ENCODE data around the gene ZBTB18.
"Not testable (repeated sequence)": the region's sequence is repeated elsewhere in the genome, so short reads cannot be mapped to it uniquely, and the experiment has no call there.

The ZBTB18 gene

DNA sequence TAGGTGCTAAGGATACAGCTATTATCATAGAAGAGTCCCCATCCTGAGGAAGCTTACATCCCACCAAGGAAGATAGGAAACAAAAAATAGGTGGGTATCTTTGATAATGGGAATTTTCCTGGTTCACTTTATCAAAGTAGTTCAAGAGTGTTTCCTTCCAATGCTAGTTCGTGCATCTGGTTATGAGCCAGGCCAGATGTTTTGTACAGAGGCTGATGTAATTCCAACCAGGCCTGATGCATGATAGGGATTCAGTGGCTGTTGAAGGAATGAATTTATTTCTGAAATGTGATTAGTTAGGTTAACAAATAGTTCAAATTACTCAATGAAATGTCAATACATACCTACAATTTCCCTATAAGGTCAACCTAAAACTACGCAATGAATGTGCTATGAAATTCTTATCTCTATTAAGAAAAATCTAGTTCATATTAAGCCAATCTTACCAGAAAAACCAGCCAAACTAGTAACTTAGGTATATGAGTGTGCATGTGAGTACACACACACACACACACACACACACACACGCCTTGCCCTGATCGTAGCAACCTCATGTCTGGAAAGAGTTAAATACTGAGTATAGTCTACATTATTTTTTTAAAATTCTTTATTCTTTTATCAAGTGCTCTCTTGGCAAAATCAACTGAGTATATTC, 9.5 kb upstream of the ZBTB18 start:
- DNase-seq (ENCODE audit: low read depth in 1 of 2, low spot score in 1 of 2): no peak

DNA sequence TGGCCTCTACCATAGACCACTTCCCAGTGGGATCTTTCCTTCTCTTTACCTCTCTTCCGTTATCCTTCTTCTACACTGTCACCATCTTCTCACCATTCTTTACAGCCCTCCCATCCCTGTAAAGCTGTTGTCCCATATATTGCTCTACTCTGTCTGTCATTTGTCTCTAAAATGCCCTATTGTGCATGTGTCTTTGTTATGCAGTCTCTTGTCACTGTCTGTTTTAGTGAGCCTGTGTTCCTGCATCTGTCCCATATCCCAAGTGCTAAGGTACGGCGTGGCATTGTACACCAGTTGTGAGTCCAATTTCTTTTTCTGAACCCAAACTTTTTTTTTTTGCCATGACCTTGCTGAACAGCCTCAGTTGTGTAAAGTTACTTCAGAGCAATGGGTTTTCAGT, 8.8 kb upstream of the ZBTB18 start:
- no peak for DNase-seq (ENCODE audit: low read depth in 1 of 2, low spot score in 1 of 2)

DNA sequence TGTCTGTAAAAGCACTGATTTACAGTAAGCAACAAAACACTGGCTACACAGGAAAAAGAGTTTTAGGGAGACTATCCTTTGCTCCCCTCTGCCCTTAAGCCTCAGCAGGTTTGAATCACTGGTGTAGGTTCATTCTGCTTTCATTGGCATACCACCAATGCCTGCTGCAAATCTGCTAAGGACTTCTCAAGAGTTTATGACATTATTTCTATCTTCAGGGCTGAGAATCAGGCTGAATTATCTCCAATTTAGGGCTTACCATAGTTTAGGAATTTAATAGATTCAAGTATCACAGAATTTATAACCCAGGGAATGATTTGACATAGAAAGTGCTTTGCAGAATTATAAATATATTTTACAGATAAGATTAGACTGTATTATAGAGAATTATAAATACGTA, 6.7 kb upstream of the ZBTB18 start:
- DNase-seq (ENCODE audit: low read depth in 1 of 2, low spot score in 1 of 2): no peak

DNA sequence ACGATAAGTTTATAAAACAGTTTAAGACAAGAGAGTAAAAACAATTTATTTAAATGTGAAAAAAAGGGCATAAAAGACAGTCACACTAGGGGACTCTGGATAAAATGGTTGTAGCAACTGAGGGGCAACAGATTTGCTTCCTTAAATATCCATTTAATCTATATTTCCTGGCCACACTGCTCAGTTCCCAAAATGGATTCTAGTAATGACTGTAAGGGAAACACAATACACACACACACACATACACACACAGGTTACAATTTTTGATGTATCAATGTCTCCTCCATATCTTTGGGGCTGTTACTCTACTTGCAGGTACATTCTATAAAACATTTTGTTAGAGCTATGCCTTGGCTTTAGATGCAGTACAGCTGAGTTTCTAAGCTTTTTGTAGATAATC, 4.8 kb upstream of the ZBTB18 start:
- DNase-seq (ENCODE audit: low read depth in 1 of 2, low spot score in 1 of 2): not testable (repeated sequence)

DNA sequence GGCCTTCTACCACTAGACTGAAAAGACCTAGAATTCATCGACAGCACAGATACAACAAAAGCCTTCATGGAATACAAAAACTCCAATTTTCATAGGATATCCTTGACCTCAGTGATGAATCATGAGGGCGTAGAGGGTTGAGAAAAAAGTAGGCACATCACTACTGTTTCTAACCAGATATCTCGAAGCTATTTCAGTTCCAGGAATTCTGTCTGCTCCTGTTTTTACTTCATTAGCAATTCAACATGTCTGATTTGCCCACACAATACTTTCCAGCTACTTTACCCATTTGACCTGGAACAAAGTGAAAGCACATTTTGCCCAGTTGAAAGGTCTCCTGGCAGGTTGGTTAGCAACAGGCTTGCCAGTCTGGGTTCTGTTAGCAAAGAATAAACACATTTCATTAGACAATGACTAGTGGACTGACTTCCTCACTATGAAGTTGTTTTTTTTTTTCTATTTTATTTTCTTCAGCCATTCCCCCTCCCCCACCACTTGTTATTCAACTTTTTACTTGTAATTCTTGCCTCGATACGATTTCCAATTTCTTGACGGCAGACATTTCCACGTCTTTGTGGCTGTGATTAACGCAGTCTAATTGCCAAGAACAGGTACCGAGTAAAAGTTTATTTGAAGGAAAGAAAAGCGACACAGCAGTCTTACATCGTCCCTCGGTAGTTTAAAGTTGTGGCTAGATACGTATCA, 4.0 kb upstream of the ZBTB18 start:
- no peak for DNase-seq (ENCODE audit: low read depth in 1 of 2, low spot score in 1 of 2)

DNA sequence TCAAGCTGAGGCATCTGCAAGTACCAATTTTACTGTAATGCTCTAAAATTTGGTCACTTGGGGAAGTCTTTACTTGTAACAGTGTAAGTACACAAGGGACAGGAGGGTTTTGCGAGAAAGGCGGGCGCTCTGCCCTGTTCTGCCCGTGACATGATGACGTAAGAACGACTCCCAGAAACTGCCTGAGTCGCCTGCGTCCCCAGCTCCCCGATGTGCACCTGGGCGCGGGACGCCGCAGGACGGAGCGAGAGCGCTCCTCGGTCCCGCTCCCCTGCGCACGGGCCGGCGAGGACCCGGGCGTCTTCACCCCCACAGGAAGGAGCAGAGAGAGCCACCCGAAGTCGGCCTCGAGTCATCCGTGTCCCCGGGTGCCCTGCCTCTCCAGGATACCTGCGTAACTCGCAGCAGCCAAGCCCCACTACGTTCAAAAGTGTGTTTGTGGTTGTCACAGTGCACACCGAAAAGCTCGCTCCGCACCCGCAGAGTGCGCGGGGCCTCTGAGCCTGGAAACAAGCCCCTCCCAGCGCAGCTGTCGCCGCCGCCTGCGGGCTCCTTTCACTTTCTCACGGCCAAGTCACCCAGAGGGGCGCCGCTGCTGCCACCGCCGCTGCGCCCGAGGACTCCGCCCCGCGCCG, 3.3 kb upstream of the ZBTB18 start:
- DNase-seq (ENCODE audit: low read depth in 1 of 2, low spot score in 1 of 2): no peak

DNA sequence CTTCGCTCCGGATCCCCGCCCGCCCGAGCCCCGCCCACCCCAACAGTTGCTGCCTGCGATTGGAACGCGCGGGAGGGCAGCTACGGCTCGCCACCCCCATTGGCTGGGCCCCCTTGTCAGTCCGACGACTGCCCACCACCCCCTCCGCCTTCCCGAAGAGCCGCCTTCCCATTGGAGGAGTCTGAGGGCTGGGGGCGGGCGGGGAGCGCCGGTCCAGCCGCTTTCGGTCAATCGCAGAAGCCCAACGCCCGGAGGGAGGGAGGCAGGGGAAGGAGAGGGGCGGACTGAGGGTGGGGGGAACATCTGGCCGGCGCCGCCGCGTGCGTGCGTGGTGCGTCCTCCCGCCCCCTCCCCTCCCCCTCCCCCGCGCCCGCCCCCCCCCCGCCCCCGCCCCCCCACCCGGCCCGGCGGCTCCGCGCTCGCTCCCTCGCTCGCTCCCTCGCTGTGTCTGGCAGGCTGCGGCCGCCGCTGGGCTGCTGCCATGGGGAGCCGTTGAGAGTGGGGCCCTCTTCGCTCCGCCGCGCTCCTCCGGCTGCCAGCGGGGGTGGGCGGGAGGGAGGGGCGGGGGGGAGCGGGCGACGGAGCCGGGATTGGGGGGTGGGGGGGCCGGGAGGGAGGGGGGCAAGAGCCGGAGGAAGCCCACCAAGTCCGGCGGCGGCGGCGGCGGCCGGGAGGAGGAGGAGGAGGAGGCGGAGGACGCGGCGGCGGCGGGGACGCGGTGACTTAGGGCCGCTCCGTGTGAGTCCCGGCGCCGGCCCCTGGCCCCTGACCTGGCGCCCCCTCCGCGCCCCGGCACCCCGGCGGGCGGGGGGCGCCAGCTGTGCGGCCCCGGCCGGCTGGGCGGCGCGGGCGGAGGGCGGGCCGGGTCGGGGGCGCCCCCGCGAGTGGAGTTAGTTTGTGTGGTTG, 2.6 kb upstream of the ZBTB18 start:
- peak; percentile 88 to 96 for DNase-seq (ENCODE audit: low read depth in 1 of 2, low spot score in 1 of 2)

DNA sequence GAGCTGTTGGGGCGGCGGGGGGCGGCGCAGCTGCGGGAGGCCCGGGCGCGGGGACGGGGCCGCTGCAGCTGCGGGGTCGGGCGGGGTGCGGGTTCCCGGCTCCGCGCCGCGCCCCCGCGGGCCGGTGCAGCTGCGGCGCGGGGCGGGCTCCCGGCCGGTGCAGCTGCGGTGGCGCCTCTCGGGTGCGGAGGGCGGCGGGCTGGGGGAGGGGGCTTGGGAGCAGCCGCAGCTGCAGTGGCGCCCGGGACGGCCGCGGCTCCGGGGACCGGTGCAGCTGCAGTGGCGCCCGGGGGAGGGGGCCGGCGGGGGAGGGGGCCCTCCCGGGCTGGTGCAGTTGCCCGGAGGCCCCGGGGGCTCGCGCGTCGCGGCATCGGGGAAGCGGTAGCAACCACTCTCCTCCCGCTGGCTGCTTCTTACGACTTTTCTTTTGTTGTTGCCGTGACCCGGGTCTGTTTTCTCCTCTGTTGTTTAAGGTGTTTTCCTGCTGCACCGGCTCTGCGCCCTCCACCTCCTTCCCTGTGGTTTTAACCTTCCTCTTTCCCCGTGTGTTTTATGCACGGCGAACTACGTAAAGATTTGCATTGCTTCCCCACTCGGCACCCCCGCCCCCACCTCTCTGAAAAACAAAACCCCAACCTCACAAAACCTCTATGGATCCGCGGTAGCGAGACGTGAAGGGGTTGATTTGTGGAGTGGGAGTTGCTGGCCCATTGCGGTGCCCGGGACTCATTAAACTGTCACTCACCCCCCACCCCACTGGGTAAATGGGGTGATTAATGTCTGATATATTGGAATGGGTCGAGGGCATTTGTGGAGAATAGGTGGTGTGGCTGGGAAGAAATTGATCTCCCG, 1.7 kb upstream of the ZBTB18 start:
- peak in 1 of 2 donors; percentile 22 for DNase-seq (ENCODE audit: low read depth in 1 of 2, low spot score in 1 of 2)

DNA sequence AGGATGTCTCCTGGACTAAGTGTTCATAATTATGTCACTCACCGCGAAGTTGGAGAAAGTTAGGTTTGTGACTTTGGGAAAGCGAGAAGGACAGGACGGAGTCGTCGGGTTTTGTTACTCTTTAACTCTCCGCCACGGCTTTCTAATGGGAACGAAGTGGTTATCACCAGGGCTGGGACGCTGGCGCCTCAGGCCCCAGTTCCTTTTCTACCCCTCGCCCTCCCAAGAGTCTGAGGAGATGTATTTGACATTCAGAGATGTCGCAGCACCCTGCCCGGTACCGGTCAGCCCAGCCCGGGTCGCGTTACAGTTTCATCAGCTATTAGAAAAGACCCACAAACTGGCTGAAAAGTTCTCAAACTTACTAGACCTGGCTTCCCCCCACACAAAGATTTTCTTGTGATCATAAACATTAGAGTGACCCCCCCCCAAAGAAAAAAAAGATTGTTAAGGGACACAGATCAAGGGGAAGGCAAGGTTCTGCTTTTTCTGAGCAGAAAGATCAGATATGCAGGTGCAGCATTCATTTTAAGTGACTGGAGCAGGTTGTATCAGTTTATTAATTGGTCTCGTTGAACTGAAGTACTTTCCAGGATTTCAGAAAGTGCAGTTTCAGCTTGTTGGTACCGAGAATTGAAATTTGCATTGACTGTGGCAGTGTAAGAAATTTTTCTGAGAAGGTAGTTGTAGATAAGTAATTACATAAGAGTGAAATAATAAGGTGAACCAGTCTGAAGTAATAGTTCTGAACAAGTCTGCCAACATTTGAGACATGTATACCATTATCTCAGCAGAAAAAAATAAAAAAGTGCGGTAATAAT, 859 bp upstream of the ZBTB18 start:
- no peak for DNase-seq (ENCODE audit: low read depth in 1 of 2, low spot score in 1 of 2)

DNA sequence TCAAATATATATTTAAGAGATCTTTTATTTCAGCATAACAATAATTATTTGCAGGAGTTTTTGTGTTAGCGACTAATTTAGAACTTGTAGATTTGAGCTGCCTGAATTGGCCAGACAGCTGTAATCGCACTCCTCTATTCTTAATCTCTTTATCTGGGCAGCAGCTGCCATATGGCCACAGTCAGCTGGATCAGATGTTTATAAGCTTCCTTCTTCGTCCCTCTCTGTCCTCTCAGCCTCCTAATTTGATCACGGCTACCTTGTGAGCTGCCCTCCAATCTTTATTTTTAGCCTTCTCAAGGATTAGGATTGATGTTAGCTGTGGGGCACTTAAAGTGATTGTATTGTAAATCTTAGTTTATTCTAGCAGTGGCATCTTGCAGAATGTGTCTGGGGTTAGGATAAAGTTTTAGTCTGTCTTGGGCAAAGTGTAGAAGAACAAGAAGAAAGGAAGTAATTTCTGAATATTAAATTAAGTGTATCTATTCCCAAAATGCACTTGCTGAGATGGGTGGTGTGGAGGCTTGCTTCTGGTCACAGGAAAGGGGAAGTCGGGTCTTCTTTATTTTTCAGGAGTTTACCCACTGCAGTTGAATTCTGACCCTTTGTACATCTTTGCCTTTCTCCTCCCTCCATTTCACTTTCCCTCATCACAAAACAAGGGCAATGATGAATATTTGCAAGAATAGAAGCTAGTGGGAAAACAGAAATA, 1.1 kb downstream of the ZBTB18 start:
- DNase-seq (ENCODE audit: low read depth in 1 of 2, low spot score in 1 of 2): no peak

DNA sequence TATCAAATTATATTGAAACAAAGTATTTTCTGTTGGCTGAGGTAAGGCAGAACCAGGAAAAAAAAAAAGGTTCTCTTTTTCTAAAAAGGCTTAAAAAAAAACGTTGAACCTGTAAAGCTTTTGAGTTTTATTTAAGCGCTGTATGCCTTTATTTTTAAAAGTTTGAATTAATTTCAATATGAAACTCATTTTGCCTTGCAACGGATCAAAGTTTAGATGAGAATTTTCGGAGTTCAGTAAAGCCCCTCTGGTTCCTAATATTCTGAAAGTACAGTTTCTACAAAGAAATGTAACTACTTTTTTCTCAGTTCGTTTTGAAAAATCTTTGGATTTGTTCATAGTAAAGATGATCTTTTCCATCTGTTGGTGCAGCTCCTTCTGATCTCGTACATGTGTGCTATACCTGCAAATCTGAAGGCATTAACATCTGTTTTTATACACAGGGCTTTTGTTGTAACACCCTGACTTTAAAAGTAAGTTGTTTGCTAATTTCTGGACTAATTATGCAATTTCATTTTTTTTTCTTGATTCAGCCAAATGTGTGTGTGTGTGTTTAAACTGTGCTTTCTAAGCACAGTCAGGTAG, 1.7 kb downstream of the ZBTB18 start:
- DNase-seq (ENCODE audit: low read depth in 1 of 2, low spot score in 1 of 2): no peak

DNA sequence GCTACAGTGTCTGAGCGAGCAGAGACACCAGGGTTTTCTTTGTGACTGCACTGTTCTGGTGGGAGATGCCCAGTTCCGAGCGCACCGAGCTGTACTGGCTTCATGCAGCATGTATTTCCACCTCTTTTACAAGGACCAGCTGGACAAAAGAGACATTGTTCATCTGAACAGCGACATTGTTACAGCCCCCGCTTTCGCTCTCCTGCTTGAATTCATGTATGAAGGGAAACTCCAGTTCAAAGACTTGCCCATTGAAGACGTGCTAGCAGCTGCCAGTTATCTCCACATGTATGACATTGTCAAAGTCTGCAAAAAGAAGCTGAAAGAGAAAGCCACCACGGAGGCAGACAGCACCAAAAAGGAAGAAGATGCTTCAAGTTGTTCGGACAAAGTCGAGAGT, 2.7 kb downstream of the ZBTB18 start:
- DNase-seq (ENCODE audit: low read depth in 1 of 2, low spot score in 1 of 2): no peak

DNA sequence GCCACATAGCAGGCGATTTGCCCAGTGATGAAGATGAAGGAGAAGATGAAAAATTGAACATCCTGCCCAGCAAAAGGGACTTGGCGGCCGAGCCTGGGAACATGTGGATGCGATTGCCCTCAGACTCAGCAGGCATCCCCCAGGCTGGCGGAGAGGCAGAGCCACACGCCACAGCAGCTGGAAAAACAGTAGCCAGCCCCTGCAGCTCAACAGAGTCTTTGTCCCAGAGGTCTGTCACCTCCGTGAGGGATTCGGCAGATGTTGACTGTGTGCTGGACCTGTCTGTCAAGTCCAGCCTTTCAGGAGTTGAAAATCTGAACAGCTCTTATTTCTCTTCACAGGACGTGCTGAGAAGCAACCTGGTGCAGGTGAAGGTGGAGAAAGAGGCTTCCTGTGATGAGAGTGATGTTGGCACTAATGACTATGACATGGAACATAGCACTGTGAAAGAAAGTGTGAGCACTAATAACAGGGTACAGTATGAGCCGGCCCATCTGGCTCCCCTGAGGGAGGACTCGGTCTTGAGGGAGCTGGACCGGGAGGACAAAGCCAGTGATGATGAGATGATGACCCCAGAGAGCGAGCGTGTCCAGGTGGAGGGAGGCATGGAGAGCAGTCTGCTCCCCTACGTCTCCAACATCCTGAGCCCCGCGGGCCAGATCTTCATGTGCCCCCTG, 3.3 kb downstream of the ZBTB18 start:
- no peak for DNase-seq (ENCODE audit: low read depth in 1 of 2, low spot score in 1 of 2)

DNA sequence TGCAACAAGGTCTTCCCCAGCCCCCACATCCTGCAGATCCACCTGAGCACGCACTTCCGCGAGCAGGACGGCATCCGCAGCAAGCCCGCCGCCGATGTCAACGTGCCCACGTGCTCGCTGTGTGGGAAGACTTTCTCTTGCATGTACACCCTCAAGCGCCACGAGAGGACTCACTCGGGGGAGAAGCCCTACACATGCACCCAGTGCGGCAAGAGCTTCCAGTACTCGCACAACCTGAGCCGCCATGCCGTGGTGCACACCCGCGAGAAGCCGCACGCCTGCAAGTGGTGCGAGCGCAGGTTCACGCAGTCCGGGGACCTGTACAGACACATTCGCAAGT, 3.8 kb downstream of the ZBTB18 start:
- DNase-seq (ENCODE audit: low read depth in 1 of 2, low spot score in 1 of 2): no peak

DNA sequence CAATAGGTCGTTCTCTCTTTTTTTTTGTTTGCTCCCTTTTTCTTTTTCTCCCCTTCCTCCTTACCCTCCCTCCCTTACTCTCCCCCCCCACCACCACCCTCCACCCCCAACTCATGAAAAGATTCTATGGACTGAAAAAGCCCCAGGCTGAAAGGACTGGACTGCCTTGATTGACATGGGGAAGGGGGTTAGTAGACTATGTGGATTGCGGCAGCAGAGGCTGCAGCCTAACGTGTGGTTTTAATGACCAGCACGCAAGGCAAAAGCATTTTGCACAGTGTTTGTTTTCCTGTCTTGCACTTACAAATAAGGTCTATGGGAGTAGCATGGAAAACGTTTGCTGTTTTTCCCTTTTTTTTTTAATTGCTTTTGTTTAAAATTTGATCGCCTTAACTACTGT, 5.5 kb downstream of the ZBTB18 start:
- no peak for DNase-seq (ENCODE audit: low read depth in 1 of 2, low spot score in 1 of 2)

DNA sequence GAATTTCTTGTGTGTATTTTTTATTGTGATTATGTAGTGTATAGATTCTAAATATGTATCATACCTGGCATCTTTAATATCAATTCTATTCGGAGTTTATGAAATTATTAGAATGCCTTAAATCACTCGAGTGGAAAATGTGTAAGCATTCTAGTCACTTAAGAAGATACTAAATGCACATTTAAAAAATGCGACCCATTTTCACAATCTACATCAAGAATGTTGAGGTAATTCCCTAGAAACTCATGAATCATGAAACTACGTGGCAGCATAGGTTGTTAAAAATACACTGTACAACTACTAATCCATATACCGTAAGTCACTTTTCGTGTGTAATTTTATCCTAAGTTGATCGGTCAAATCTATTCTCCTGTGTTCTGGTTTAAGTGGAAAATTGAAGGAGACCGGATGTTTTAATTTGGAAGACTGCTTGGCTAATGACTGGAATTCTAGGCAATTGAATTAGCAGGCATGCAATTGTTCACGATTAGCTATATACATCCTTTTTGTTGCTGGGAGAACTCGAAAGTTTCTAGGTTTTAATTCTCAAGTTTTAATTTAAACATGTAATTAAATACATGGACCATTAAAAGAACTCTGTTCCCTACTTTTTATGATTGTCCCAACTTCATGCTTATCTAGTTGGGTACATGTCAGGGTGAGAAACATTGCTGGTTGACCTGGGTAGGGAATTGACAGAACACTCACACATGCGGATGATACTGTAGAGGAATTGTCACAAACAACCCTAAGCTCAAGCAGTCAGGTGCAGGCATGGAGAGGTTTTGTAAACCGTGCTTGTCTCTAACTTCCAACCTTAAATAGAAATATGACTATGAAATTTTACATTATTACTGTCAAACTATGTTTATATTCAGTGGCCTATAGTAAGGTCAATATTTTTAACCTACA, 6.6 kb downstream of the ZBTB18 start:
- DNase-seq (ENCODE audit: low read depth in 1 of 2, low spot score in 1 of 2): no peak

DNA sequence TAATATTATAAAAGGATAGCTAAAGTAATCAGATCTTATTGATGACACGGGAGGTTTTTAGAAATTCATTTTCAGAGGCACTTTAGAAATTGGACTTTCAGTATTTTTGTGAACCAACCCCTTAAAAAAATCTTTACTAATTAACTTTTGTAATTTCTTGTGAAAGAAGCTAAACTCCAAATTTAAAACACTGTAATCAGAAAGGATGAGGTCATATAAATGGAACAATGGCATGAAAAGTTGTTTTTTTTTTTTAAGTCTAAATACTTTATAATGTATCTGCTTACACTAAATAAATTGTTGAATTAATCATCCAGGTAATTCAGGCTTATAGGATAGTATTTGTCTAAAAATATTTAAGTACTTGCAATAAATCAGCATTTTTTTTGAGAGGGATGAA, 9.0 kb downstream of the ZBTB18 start:
- DNase-seq (ENCODE audit: low read depth in 1 of 2, low spot score in 1 of 2): no peak
